T follicular helper cell (primary cell): ENCODE data around the gene HSD17B8.

Source experiments
- DNase-seq: peaks from one replicate; pipeline ENCODE4 v3.0.0-alpha.2; 2020; ENCODE audit warnings: low read depth
- total RNA-seq, 2 experiments: gene quantifications; one replicate each; lab custom pipeline; 2026; lab: John Stamatoyannopoulos, UW

HSD17B8 gene
- 13.6 to 16.5 reads per million in 2 experiments for total RNA-seq

DNA sequence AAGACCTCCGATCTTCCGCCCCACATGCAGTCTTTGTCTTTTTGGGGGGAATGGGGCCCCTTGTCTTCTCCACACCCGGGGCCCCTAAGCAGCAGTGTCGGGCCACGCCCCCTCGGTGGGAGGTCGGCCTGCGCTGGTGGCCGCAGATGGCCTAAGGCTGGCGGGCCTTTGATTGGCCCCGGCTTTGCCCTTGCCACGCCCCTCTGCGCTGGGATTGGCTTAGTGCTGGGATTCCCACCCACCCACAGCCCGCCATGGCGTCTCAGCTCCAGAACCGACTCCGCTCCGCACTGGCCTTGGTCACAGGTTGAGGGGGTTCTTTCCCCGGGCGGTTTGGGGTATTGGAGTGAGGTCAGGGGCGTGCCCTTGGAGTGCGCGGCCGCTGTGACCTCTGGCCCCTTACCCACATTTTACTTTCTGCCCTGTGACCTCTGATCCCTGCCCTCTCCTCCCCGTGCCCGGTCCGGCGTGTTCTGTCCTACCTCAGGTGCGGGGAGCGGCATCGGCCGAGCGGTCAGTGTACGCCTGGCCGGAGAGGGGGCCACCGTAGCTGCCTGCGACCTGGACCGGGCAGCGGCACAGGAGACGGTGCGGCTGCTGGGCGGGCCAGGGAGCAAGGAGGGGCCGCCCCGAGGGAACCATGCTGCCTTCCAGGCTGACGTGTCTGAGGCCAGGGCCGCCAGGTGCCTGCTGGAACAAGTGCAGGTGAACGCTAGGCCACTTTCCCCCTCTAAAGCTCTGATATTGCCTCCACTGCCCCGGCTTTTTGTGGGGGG lies at the start of gene HSD17B8:
HSD17B8 (plus strand) TSS at position 241 of the 776 bp plus-strand sequence; CDS start at position 255, 14 bp downstream.
- DNase-seq = peak; percentile 83

GRCh38 chr6:33156561-33156960 lies 47.9 kb upstream of the HSD17B8 start:
- DNase-seq = no peak

DNA sequence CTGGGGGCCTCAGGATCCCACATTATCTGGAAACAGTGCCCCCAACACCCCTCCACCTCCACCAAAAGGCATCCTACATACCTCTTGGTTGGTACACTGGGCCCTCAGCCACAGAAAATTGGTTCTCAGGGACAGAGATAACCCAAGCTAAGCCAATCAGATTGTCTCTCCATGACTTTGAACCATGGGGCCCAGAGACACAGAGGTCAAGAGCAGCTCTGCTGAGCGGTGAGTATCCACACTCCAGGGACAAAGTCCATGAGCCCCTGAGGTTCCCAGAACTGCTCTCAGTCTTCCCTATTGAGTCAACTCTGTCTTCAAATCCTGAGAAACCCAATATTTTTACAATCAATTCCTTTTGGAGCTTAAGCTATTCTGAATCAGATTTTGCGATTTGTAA lies 47.5 kb upstream of the HSD17B8 start:
- DNase-seq = no peak

GRCh38 chr6:33160096-33160495 lies 44.4 kb upstream of the HSD17B8 start:
- no peak for DNase-seq

- DNase-seq = no peak
These were observed 43.6 kb upstream of the HSD17B8 start for GRCh38 chr6:33160728-33161344.

DNA sequence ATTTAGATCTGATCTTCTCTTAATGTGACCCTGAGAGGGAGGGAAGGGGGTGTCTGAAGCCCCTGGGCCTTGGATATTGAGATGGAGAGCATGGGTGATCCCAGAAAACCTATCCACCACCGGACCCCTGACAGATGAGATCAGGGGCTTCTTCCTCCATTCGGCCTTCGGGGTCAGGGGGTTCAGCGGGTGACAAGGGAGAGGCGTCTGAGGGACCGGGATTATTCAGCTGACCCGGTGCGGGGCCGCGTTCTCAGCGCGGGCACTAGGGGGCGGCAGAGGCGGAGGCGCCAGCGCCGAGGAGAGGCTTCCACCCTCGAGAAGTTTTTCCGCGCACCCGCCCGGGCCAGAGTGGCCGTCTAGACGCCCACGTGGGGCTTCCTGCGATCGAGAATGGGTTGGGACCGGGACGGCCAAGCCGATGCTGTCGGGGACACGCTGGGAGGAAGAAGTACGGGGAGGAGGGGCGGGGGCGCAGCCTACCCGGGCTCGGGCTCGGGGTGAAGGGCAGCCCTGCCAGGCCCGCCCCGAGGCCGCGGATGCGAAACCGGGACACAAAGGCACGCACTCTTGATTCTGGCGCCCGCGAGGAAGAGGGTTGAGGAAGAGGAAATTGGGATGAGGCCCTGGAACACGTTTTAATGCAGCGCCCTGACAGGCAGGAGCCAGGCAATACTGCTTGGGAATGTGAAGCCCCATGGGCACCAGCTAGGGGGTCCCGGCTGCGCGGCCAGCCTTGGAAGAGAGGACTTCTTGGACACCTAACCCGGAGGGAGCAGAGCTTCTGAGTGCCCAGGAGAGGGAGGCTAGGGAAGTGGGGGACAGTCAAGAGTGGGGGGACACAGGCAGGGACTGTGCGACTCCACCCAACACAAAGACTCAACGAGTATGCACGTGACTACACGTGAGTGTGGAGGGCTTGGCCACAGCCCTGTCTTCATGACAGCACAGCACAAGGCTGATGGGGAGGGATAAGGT lies 42.8 kb upstream of the HSD17B8 start:
- peak; percentile 67 for DNase-seq

- DNase-seq = no peak
These were observed 40.9 kb upstream of the HSD17B8 start for GRCh38 chr6:33163540-33163939.

GRCh38 chr6:33164176-33164575 lies 40.3 kb upstream of the HSD17B8 start:
- DNase-seq = no peak

DNA sequence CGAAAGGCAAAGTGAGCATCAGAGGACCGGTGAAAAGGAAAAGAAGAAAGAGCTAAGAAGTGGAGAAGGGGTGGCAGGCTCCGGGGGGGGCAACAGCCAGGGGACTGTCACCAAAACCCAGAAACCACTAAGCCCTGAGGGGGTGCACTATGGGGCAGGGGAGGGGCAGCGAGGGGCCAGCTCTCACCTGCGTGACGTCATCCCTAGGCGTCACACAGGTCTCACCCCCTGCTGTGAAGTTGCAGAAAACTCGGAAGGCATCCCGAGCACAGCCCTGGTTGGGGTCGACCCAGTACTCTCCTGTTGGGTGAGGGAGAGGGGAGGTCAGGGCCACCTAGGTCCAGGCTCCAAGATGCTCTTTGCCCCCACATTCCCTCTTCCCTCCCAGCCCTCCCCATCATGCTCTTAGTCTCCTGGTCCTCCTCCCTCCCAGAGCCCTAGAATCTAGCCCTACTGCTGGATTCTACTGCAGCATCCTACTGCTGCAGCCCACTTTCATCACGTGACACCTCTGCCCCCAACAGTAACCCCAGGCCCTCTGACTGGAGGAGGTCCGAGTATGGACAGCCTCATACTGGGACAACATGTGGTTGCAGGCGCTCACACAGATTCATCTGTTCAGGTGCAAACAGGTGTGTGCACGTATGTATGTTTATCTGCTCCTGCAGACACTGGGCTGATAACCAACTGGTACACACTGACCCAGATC lies 39.6 kb upstream of the HSD17B8 start:
- DNase-seq = no peak

- no peak for DNase-seq
These were observed 38.7 kb upstream of the HSD17B8 start for GRCh38 chr6:33165581-33166258.

GRCh38 chr6:33166363-33166762 lies 38.1 kb upstream of the HSD17B8 start:
- DNase-seq = no peak

DNA sequence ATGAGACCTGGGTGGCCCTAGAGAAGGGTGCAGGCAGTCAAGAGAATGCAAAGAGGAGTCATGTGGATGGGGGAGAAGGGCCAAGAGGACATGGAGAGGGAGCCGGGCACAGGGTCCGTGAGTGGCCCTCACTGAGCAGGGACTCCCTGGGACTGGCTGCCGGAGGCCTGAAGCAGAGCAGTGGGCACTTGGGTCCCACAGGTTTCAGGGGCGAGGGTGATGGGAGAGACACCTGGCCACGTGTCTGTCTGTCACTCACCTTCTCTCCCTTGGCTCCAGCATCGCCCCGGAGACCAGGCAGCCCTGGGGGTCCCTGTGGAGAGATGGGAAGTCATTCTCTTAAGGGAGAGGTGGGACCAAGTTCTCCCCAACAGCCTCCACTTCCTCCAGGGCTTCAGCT lies 37.6 kb upstream of the HSD17B8 start:
- no peak for DNase-seq

GRCh38 chr6:33167374-33168283 lies 36.8 kb upstream of the HSD17B8 start:
- DNase-seq = no peak

DNA sequence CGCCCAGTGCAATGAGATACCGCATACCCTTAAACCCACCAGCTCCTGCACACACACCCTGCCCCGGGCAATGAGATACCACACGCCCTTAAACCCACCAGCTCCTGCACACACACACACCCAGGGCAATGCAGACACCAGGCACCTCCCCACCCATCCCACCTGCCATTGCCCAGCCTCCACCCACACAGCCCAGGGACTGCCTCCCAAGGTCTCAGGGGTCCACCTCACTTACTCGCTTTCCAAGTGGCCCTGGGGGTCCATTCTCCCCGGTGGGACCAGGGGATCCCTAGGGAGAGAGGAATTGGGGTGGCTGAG lies 36.2 kb upstream of the HSD17B8 start:
- DNase-seq = no peak

DNA sequence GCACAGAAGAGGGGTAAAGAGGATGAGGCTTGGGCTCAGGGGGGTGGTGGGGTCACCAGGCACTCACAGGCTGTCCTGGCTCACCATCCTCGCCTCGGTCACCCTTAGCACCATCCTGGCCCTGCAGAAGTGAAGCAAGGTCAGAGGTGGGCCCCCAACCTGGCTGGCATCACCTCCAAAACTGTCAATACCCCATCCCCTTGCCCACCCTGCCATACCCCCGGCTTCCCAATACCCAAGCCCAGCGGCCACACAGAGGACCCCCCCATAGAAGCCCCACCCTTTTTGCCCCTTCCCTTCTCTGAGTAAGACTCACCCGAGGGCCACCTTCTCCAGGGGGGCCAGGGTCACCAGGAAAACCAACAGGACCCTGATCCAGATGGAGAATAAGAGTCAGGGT lies 35.8 kb upstream of the HSD17B8 start:
- DNase-seq = no peak

DNA sequence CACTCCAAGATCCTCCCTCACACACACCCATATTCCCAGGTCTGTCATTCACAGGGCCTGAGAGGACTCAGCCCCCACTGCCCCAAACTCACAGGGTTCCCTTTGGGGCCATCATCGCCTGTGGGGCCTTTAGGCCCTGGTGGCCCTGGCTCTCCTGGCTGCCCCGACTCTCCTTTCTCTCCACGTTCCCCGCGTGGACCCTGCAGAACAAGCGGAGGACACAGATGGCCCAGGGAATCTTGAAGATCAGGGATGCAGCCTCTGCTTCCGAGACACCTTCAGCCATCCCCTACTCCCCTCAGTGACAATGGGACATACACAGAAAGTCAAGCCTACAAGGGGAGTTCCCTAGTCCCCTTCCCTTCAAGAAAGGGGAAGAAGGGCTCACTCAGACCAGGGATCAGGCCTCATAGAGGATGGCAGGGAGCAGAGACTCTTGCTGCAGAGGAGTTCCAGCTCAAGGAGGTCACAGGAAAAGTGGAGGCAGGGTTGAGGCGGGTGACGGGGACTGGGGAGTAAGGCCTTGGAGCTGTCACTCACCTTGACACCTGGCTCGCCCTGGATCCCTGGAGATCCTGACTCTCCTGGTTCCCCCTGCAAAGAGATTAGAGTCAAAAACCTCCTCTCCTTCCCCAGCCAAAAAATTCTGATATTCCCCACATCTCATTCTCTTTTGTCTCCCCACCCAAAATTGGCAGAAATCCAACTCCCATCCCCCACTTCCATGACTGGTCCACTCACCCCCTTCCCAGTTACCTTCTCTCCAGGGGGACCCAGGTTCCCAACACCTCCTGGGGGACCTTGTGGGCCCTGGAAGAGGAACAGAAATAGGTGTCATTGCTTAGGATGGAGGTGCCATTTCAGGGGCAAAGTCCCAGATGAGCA lies 34.9 kb upstream of the HSD17B8 start:
- DNase-seq = no peak

DNA sequence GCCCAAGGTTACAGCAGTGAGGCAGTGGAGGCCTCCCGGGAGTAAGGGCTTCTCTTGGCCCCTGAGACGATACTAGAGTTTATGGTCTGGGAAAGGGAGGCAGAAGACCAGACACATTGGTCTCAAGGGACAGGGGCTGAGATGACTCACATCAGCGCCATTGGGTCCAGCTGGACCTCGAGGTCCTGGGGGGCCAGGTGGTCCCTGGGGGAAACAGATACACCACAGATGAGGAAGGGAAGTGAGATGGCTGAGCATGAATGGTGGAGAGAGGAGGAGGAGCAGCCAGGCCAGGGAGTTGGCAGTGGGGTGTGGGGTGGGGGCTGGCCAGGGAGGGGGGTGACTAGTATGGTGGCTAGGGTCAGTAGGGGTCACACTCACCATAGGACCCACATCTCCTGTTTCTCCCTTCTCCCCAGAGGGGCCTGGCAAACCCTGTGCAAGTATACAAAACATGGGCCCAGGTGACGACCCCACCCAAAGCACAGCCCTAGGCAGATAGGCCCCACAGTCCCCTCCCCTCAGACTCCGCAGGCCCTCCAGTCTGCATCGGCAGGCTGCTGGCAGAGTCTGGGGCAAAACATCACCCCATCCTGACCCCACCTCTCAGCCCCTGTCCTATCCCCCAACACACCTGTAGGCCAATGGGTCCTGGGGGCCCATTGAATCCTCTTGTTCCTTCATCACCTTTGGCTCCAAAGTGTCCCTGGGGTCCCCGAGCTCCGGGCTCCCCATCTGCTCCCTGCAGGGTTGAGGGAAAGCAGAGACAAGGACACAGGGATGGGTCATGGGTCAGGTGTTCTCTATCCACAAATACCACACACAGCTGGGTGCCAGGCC lies 34.1 kb upstream of the HSD17B8 start:
- no peak for DNase-seq
